ENCODE measurements around the gene HS3ST5. TPM values are rescaled to one million over a fixed set of nuclear protein-coding genes. Genes with fewer than 3 reads are reported as not detected.

Gene HS3ST5
- total RNA-seq, 1 experiment from 2014 or later = 0.09 TPM

- Histone ChIP-seq H3F3A (ENCODE audit: insufficient read depth, low read depth) (no peaks in the 10 kb centered on the region), H3K27ac (no peak overlapping the region), H3K79me2 (ENCODE audit: low read depth) (no peaks in the 10 kb centered on the region), H4K20me1 (ENCODE audit: insufficient read depth) (no peaks in the 10 kb centered on the region), H3K4me2 (no peak overlapping the region), H3K9me2 (ENCODE audit: insufficient read depth) (no peaks in the 10 kb centered on the region), H3K4me1 (replicated peaks; ENCODE audit: insufficient read depth) (no peaks in the 10 kb centered on the region), H3K36me3 (ENCODE audit: low read depth) (no peaks in the 10 kb centered on the region), H2AFZ (no peak overlapping the region; the same call in 1 of the 2 replicates), H3K9me3 (ENCODE audit: insufficient read depth, low read depth) (no peaks in the 10 kb centered on the region), H3K4me3 (no peak overlapping the region), H3K27me3 (ENCODE audit: insufficient read depth, low read depth) (no peaks in the 10 kb centered on the region)
- CTCF ChIA-PET = no interaction called here
- intact Hi-C loops (cut with micrococcal nuclease; ENCODE audit: unreplicated experiment) = no loop called here
- POLR2A ChIA-PET (ENCODE audit: unreplicated experiment) = no interaction called here
- DNase-seq = no peak
- no TSS peak for BruUV-seq (replicated peaks)
- no peak for TF ChIP-seq CTCF (conservative IDR thresholded peaks at IDR 0.05)
- no peak for TF ChIP-seq EZH2 (IDR thresholded peaks at IDR 0.05; ENCODE audit: low read depth)
Measured at GRCh38 chr6:114075777-114076176, 267.0 kb downstream of the HS3ST5 start.

- no peak overlapping the region for H3K27ac ChIP-seq
- intact Hi-C loops (cut with micrococcal nuclease; ENCODE audit: unreplicated experiment) = no loop called here
- no peak for DNase-seq
- TF ChIP-seq EZH2 (IDR thresholded peaks at IDR 0.05; ENCODE audit: low read depth) = no peak
- no peak for TF ChIP-seq CTCF (conservative IDR thresholded peaks at IDR 0.05)
- no TSS peak for BruUV-seq (replicated peaks)
- H3K4me1 ChIP-seq (replicated peaks; ENCODE audit: insufficient read depth) = no peaks in the 10 kb centered on the region
- H2AFZ ChIP-seq = no peak overlapping the region; the same call in 1 of the 2 replicates
- no peaks in the 10 kb centered on the region for H3K9me2 ChIP-seq (ENCODE audit: insufficient read depth)
- no peaks in the 10 kb centered on the region for H3F3A ChIP-seq (ENCODE audit: insufficient read depth, low read depth)
- no peaks in the 10 kb centered on the region for H4K20me1 ChIP-seq (ENCODE audit: insufficient read depth)
- no peaks in the 10 kb centered on the region for H3K79me2 ChIP-seq (ENCODE audit: low read depth)
- CTCF ChIA-PET = no interaction called here
- H3K4me2 ChIP-seq = no peak overlapping the region
- no peaks in the 10 kb centered on the region for H3K36me3 ChIP-seq (ENCODE audit: low read depth)
- POLR2A ChIA-PET (ENCODE audit: unreplicated experiment) = no interaction called here
- no peak overlapping the region for H3K4me3 ChIP-seq
- no peaks in the 10 kb centered on the region for H3K27me3 ChIP-seq (ENCODE audit: insufficient read depth, low read depth)
- no peaks in the 10 kb centered on the region for H3K9me3 ChIP-seq (ENCODE audit: insufficient read depth, low read depth)
Measured at GRCh38 chr6:114075300-114075699, 267.5 kb downstream of the HS3ST5 start.

GRCh38 chr6:114068771-114069170 lies 274.1 kb downstream of the HS3ST5 start:
- ChIA-PET CTCF (no interaction called here), POLR2A (ENCODE audit: unreplicated experiment) (no interaction called here)
- intact Hi-C loops (cut with micrococcal nuclease; ENCODE audit: unreplicated experiment) = no loop called here
- no peaks in the 10 kb centered on the region for H3K36me3 ChIP-seq (ENCODE audit: low read depth)
- DNase-seq = no peak
- no peaks in the 10 kb centered on the region for H3K4me1 ChIP-seq (replicated peaks; ENCODE audit: insufficient read depth)
- no peaks in the 10 kb centered on the region for H4K20me1 ChIP-seq (ENCODE audit: insufficient read depth)
- no peak overlapping the region for H2AFZ ChIP-seq
- TF ChIP-seq EZH2 (IDR thresholded peaks at IDR 0.05; ENCODE audit: low read depth) = no peak
- no peaks in the 10 kb centered on the region for H3F3A ChIP-seq (ENCODE audit: insufficient read depth, low read depth)
- H3K27ac ChIP-seq = no peak overlapping the region
- no peaks in the 10 kb centered on the region for H3K79me2 ChIP-seq (ENCODE audit: low read depth)
- no peaks in the 10 kb centered on the region for H3K9me2 ChIP-seq (ENCODE audit: insufficient read depth)
- H3K27me3 ChIP-seq (ENCODE audit: insufficient read depth, low read depth) = no peaks in the 10 kb centered on the region
- H3K4me2 ChIP-seq = no peak overlapping the region
- no peaks in the 10 kb centered on the region for H3K9me3 ChIP-seq (ENCODE audit: insufficient read depth, low read depth)
- no TSS peak for BruUV-seq (replicated peaks)
- no peak overlapping the region for H3K4me3 ChIP-seq

GRCh38 chr6:114068116-114068515 lies 274.7 kb downstream of the HS3ST5 start:
- BruUV-seq (replicated peaks) = no TSS peak
- Histone ChIP-seq H3K4me1 (replicated peaks; ENCODE audit: insufficient read depth) (no peaks in the 10 kb centered on the region), H3K4me2 (no peak overlapping the region), H3K79me2 (ENCODE audit: low read depth) (no peaks in the 10 kb centered on the region), H3K27me3 (ENCODE audit: insufficient read depth, low read depth) (no peaks in the 10 kb centered on the region), H3F3A (ENCODE audit: insufficient read depth, low read depth) (no peaks in the 10 kb centered on the region), H3K36me3 (ENCODE audit: low read depth) (no peaks in the 10 kb centered on the region), H3K4me3 (no peak overlapping the region), H3K27ac (no peak overlapping the region), H3K9me2 (ENCODE audit: insufficient read depth) (no peaks in the 10 kb centered on the region), H4K20me1 (ENCODE audit: insufficient read depth) (no peaks in the 10 kb centered on the region), H2AFZ (no peak overlapping the region), H3K9me3 (ENCODE audit: insufficient read depth, low read depth) (no peaks in the 10 kb centered on the region)
- intact Hi-C loops (cut with micrococcal nuclease; ENCODE audit: unreplicated experiment) = no loop called here
- no peak for DNase-seq
- ChIA-PET POLR2A (ENCODE audit: unreplicated experiment) (interaction anchor here (0.5 kb wide), 1 partner anchor 73 kb away, joined by 3 read pairs; no protein-coding TSS in a partner anchor), CTCF (no interaction called here)
- TF ChIP-seq CTCF (conservative IDR thresholded peaks at IDR 0.05) = no peak

Measured in PC-9 (cell line).